Aorta (tissue), 5 donors: Measurements from ENCODE around the gene PRSS8. TPM values are rescaled to one million over a fixed set of nuclear protein-coding genes. Genes with fewer than 3 reads are reported as not detected.
"Not testable (repeated sequence)": the region's sequence is repeated elsewhere in the genome, so short reads cannot be mapped to it uniquely, and the experiment has no call there.

Experiments
- ATAC-seq: fragments of 200-7000 bp; cut with Tn5 transposase; one replicate; pipeline ENCODE4 v1.9.1; 2022; ENCODE audit warnings: moderate library complexity; ENCODE audit not compliant: low FRiP score
- DNase-seq, 2 donors: peaks; one replicate each; pipeline ENCODE4 v3.0.0-alpha.2; 2020
- H3K27ac ChIP-seq, 2 donors: one replicate each; pipeline ENCODE4 v1.5.1; 2013; ENCODE audit warnings: low read length in 2 of 2, mild to moderate bottlenecking in 2 of 2, moderate library complexity in 2 of 2, control low read depth in 1 of 2, inconsistent platforms in 1 of 2, low read depth in 1 of 2
- H3K27me3 ChIP-seq, 2 donors: one replicate each; pipeline ENCODE4 v1.6.1; 2013; ENCODE audit warnings: control low read depth in 1 of 2, low read length in 1 of 2, mild to moderate bottlenecking in 1 of 2, moderate library complexity in 1 of 2; ENCODE audit not compliant: insufficient read depth in 2 of 2, control insufficient read depth in 1 of 2
- H3K36me3 ChIP-seq, 2 donors: one replicate each; pipeline ENCODE4 v1.6.1; 2013; ENCODE audit warnings: control low read depth in 1 of 2, low read length in 1 of 2, mild to moderate bottlenecking in 1 of 2; ENCODE audit not compliant: insufficient read depth in 2 of 2, control insufficient read depth in 1 of 2
- H3K4me1 ChIP-seq, 2 donors: one replicate each; pipeline ENCODE4 v1.6.1; 2013; ENCODE audit warnings: low read length in 2 of 2, control low read depth in 1 of 2, mild to moderate bottlenecking in 1 of 2, moderate library complexity in 1 of 2; ENCODE audit not compliant: insufficient read depth in 2 of 2, control insufficient read depth in 1 of 2
- H3K4me3 ChIP-seq, 2 donors: one replicate each; pipeline ENCODE4 v1.5.1; 2013; ENCODE audit warnings: low read length in 2 of 2, control low read depth in 1 of 2, mild to moderate bottlenecking in 1 of 2
- H3K9me3 ChIP-seq: one replicate; pipeline ENCODE4 v1.6.1; 2013; ENCODE audit warnings: mild to moderate bottlenecking, low read length; ENCODE audit not compliant: control insufficient read depth
- WGBS, 2 donors: extraction: QIAGEN DNeasy Blood & Tissue Kit; methylation state at CpG; one replicate each; pipeline ENCODE4 v1.1.7; 2013; 5-methylcytosine and 5-hydroxymethylcytosine counted together
- intact Hi-C, 2 donors: fragments of 100-400 bp; cut with DNase I; formaldehyde crosslinking; loops; one replicate each; pipeline versions ENCODE4 v1.14.2 to v1.15.0; 2022
- polyA plus RNA-seq, 2 donors: library from polyadenylated mRNA; stranded (reverse); fragments of 200-250 nt; gene quantifications; one replicate each; pipeline ENCODE4 v1.2.3, GENCODE V29; 2013
- total RNA-seq, 2 donors: library from RNA; stranded (reverse); fragmentation: NEBNext Ultra II Directional; extraction: Animal tissue kit (Norgen Biotek cat#: 25700); gene quantifications; one replicate each; pipeline ENCODE4 v1.2.1, GENCODE V29; 2021
- donor health status: healthy with polysubstance abuse.
- donor health status: Bipolar disorder and iron deficiency.
- donor health status: DM: no; HTN: no; CAD: no.
- donor health status: DM: no; HTN: no; CAD: no.
- donor health status: DM: yes; HTN: yes; CAD: no.

PRSS8 gene
- total and polyA plus RNA-seq, 4 donors = 0.77 to 11.9 TPM; not detected in 2

DNA sequence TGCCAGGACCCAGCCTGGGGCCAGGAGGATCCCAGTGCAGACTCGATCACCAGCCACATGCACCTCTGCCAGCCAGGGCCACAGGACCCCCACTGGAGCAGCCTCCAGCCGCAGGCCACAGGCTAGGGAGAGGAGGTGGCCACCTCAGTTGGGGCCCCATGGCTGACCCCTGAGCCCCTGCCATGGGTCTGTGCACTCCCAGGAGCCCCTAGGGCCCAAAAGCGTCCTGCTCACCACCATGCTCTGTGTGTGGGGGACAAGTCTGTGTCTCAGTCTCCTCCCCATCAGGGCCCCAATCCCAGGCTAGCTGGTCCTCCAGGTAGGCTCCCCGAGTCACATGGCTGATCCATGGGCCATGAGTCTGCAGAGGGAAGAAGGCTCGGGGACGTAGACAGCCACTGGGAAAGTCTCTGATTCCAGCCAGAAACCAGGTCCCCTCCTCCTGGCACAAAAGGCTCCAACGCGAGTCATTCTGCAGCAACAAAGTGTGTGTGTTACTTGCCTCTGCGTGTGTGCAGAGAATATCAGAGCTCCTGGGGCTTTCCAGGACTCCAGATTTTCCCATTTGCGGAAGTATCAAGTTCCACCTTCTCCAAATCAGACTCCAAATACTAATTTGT lies 6.1 kb upstream of the PRSS8 start:
- Histone ChIP-seq H3K27me3 (no peaks in the 10 kb centered on the region), H3K27ac (peak overlapping the region in 1 of 2 donors; percentile 77), H3K36me3 (no peaks in the 10 kb centered on the region), H3K9me3 (no peaks in the 10 kb centered on the region), H3K4me1 (peaks cover 0 to 3% of the 10 kb centered on the region in 2 donors), H3K4me3 (no peak overlapping the region)
- DNase-seq (peak in 1 of 2 donors; percentile 69), ATAC-seq (peak; percentile 28)
- intact Hi-C loops = loop anchor here (1.0 to 10.0 kb wide), 5 partner anchors 34 to 157 kb away; partner anchors contain the start of genes BCKDK (in 1 of the 2), FUS (in 1 of the 2), HSD3B7 (in 1 of the 2) and VKORC1 (in 1 of the 2)
- WGBS, 2 donors = 15 to 16% methylated on average over 10 of the region's 10 CpGs

DNA sequence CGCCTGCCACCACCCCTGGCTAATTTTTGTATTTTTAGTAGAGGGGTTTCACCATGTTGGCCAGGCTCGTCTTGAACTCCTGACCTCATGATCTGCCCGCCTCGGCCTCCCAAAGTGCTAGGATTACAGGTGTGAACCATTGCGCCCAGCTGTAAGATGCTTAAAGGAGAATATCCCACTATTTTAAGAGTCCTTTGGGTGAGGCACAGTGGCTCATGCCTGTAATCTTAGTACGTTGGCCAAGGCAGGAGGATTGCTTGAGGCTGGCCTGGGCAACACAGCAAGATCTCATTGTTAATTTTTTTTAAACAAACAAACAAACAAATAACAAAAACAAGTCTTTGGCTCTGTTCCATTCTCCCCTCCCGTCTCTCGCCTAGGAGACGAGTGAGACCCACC lies 5.5 kb upstream of the PRSS8 start:
- not testable (repeated sequence) for DNase-seq, H3K4me3 ChIP-seq, H3K36me3 ChIP-seq, H3K9me3 ChIP-seq, H3K27me3 ChIP-seq, H3K4me1 ChIP-seq, ATAC-seq
- intact Hi-C loops = loop anchor here (5.0 to 10.0 kb wide), 3 partner anchors 34 to 156 kb away; partner anchors contain the start of genes BCKDK (in 1 of the 2) and HSD3B7 (in 1 of the 2)
- WGBS, 2 donors = 83 to 84% methylated on average over 9 of the region's 9 CpGs
- peak overlapping the region in 1 of 2 donors; percentile 77 for H3K27ac ChIP-seq

DNA sequence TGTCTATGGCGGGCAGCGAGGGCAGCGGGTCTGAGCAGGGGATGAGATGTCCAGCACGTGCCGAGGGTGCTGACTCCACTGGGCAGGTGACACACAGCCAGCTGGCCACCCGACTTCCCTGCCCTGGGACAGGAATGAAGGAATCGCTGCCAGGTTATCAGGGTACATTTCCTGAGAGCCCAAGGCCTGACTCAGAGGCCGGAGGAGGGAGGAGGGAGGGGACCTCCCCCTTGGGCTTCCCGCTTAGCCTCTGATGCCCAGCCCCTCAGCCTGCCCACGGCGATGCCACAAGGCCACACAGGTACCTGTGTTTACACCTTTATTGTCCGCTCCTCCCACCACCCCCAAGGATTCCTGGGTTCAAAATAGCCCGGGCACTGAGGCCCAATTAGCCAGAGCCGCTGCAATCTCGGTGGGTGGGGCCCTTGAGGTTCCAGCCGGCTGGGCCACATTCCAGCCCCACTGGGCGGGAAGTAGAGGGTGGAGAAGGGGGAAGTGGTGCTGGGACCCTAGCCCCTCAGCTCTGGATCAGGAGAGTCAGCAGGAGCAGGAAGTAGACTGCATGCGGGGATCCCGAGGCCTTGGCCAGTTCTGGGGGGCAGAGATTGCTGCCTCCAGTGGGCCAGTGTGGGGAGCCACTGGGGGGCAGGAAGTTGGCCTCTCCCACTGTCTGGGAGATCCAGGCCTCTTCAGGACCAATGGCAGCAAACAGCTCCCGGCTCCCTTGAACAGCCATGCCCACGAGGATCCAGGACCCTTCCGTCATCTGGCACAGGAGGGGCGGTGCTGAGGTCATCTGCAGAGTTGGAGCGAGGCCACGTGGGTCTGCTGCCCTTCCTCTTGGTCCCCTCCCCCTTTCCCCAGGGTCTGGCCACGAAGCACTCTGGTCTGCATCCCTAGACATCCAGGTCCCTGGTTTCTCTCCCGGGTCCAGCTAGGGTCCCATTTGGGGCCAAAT lies 3.4 kb upstream of the PRSS8 start:
- intact Hi-C loops = no loop called here
- ATAC-seq (no peak), DNase-seq (peak; percentile 87 to 89)
- no peaks in the 10 kb centered on the region for H3K27me3 ChIP-seq
- no peak overlapping the region for H3K4me3 ChIP-seq
- peak overlapping the region in 1 of 2 donors; percentile 66 for H3K27ac ChIP-seq
- H3K36me3 ChIP-seq = no peaks in the 10 kb centered on the region
- H3K9me3 ChIP-seq = no peaks in the 10 kb centered on the region
- peaks cover 0 to 3% of the 10 kb centered on the region in 2 donors for H3K4me1 ChIP-seq
- 16 to 22% methylated on average over 27 of the region's 27 CpGs for whole genome bisulfite sequencing, 2 donors

DNA sequence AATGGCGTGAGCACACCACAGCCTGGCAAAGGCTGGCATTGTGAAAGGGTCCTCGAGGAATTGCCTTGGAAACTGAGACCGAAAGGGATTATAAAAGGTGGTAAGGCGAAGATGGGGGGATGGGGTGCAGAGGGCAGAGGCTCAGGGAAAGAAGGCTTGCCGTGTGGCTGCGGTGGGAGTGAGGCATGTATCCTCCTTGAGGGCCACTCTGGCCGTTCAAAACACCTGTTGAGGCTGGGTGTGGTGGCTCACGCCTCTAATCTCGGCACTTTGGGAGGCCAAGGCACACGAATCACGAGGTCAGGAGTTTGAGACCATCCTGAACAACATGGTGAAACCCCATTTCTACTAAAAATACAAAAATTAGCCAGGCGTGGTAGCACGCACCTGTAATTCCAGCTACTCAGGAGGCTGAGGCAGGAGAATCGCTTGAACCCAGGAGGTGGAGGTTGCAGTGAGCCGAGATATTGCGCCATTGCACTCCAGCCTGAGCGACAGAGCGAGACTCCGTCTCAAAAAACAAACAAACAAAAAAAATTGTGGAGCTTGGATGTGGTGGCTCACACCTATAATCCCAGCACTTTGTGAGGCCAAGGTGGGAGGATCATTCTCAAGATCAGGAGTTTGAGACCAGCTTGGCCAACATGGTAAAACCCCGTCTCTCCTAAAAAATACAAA lies 1.4 kb upstream of the PRSS8 start:
- H3K36me3 ChIP-seq, H3K9me3 ChIP-seq, H3K4me1 ChIP-seq, H3K4me3 ChIP-seq, H3K27ac ChIP-seq, intact Hi-C loops, DNase-seq, ATAC-seq, H3K27me3 ChIP-seq: not testable (repeated sequence)
- WGBS, 2 donors = 94% methylated on average over 20 of the region's 20 CpGs

DNA sequence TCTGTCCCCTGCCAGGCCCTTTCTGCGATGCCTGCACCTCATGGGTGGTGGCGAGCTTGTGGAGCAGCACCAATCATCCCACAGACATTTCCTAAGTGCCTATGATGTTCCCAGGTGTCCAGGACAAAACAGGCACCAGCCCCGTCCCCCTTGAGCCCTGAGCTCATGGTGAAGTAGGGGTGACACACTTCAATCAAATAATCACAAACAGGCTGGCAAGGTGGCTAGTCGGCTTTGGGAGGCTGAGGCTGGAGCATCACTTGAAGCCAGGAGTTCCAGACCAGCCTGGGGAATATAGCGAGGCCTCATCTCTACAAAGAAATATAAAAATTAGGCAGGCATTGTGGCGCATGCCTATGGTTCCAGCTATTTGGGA lies 748 bp upstream of the PRSS8 start:
- no peaks in the 10 kb centered on the region for H3K9me3 ChIP-seq
- intact Hi-C loops = no loop called here
- H3K27ac ChIP-seq = no peak overlapping the region
- no peak for DNase-seq
- 90 to 92% methylated on average over 6 of the region's 6 CpGs for WGBS, 2 donors
- H3K27me3 ChIP-seq = no peaks in the 10 kb centered on the region
- H3K4me3 ChIP-seq = no peak overlapping the region
- peaks cover 0 to 2% of the 10 kb centered on the region in 2 donors for H3K36me3 ChIP-seq
- H3K4me1 ChIP-seq = peaks cover 0 to 2% of the 10 kb centered on the region in 2 donors
- no peak for ATAC-seq

DNA sequence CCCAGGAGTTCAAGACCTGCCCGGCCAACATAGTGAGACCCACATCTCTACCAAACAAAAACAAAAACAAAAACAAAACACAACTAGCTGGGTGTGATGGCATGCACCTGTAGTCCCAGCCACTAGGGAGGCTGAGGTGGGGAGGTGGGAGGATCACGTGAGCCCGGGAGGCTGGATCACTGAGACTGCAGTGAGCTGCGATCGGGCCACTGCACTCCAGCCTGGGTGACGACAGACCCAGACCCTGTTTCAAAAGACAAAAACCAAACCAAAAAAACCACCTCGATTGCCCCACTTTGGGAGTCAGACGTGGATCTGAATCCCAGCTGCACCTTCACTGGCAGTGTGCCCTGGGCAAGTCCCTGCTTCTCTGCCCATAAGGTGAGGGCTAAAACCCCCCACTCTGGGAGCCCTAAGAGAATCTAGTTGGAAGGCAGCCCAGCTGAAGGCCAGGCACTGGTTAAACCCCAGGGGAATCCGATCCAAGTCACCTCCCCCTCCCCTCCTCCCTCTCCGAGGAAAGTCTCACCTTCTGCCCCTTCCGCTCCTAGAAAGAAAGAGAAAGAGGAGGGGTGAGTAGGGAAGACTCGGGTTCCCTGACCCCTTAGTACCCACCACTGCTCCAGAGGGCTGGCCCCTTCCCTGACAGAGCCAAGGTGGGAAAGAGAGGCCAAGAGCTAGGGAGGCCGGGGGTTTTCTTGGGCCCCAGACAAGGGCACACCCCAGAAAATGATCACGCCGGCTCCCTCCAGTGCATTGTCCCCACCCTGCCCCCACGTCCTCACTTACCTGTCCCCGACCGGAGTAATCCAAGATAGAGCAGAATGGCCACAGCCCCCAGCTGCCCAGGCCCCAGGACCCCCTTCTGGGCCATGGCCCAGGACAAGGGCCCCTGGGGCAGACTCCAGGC lies 647 bp downstream of the PRSS8 start:
- DNase-seq (no peak), ATAC-seq (no peak)
- Histone ChIP-seq H3K4me3 (no peak overlapping the region), H3K9me3 (no peaks in the 10 kb centered on the region), H3K36me3 (peaks cover 0 to 5% of the 10 kb centered on the region in 2 donors), H3K4me1 (no peaks in the 10 kb centered on the region), H3K27ac (no peak overlapping the region), H3K27me3 (no peaks in the 10 kb centered on the region)
- WGBS, 2 donors = 24 to 26% methylated on average over 17 to 18 of the region's 18 CpGs
- intact Hi-C loops = no loop called here

DNA sequence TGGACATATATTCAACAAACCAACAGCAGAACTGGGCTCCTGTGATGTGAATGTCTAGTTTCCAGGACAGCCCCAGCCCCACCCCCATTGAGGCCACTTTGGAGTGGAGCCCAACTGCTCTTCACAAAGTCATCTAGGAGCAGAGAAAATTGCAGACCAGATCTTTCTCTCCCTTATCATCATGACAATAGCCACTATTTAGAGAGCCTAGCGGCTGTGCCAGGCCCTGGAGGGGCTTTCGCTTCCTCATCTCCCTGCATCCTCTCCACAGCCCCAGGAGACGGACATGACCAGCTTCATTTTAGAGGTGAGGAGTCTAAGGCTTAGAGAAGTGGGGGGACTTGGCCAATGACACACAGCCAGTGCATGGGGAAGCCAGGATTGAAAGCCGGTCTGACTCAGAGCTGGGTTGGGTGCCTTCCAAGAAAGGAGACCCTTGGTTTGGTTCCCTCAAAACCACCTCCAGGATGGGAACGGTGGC lies 1.4 kb downstream of the PRSS8 start:
- Histone ChIP-seq H3K27me3 (no peaks in the 10 kb centered on the region), H3K4me1 (no peaks in the 10 kb centered on the region), H3K9me3 (no peaks in the 10 kb centered on the region), H3K36me3 (peaks cover 0 to 5% of the 10 kb centered on the region in 2 donors), H3K27ac (no peak overlapping the region), H3K4me3 (no peak overlapping the region)
- 33 to 37% methylated on average over 5 of the region's 5 CpGs for WGBS, 2 donors
- DNase-seq = no peak
- no peak for ATAC-seq
- intact Hi-C loops = no loop called here
